Adrenal gland (tissue), 12 donors: Measurements from ENCODE around the gene CDK11A. TPM values are rescaled to one million over a fixed set of nuclear protein-coding genes. Genes with fewer than 3 reads are reported as not detected.

Experiments used
- DNase-seq, 7 donors: peaks; one replicate each; pipeline ENCODE4 v3.0.0-alpha.2; 2019 to 2020
- H3K27ac ChIP-seq, 5 donors: fragments of 200-600 bp; sonication (generic) in 4 of 5; 1 replicate in 3 of 5; 2 replicates in 2 of 5; pipeline versions ENCODE4 v1.5.1 to v1.8.0; 2016 to 2020; ENCODE audit warnings: mild to moderate bottlenecking in 1 of 5
- H3K27me3 ChIP-seq: fragments of 200-600 bp; 2 replicates; pipeline ENCODE4 v1.8.0; 2021
- H3K36me3 ChIP-seq, 2 donors: fragments of 200-600 bp; replicated peaks in 1 of 2; 1 replicate in 1 of 2; 2 replicates in 1 of 2; pipeline versions ENCODE4 v1.5.1 to v1.8.0; 2018 to 2022
- H3K4me1 ChIP-seq, 2 donors: fragments of 200-600 bp; replicated peaks in 1 of 2; 1 replicate in 1 of 2; 2 replicates in 1 of 2; pipeline versions ENCODE4 v1.5.1 to v1.8.0; 2018 to 2021
- H3K4me3 ChIP-seq, 4 donors: fragments of 200-600 bp; sonication (generic) in 3 of 4; one replicate each; pipeline ENCODE4 v1.5.1; 2016 to 2018
- H3K9me3 ChIP-seq, 3 donors: fragments of 200-600 bp; sonication (generic) in 1 of 3; replicated peaks in 1 of 3; 1 replicate in 2 of 3; 2 replicates in 1 of 3; pipeline versions ENCODE4 v1.5.1 to v1.8.0; 2016 to 2021
- CTCF ChIP-seq, 6 experiments: fragments of 450-650 bp in 4 of 6; fragments of 200-600 bp in 2 of 6; sonication (generic) in 1 of 6; IDR thresholded peaks; 1 replicate in 5 of 6; 2 replicates in 1 of 6; pipeline versions ENCODE4 v1.5.1 to v1.8.0; 2016 to 2021; ENCODE audit warnings: antibody characterized with exemption in 6 of 6, mild to moderate bottlenecking in 2 of 6, moderate library complexity in 1 of 6
- POLR2A ChIP-seq, 2 donors: fragments of 450-650 bp; IDR thresholded peaks; one replicate each; pipeline ENCODE4 v1.6.1; 2017; ENCODE audit warnings: antibody characterized with exemption in 2 of 2, mild to moderate bottlenecking in 2 of 2, moderate library complexity in 1 of 2
- WGBS, 4 donors: extraction: QIAGEN DNeasy Blood & Tissue Kit in 2 of 4; methylation state at CpG; one replicate each; pipeline versions ENCODE4 v1.1.5 to v1.1.7; 2013 to 2017; 5-methylcytosine and 5-hydroxymethylcytosine counted together
- intact Hi-C, 2 donors: fragments of 100-400 bp; cut with DNase I; formaldehyde crosslinking; loops; one replicate each; pipeline versions ENCODE4 v1.14.1 to v1.15.0; 2022 to 2023
- polyA plus RNA-seq, 3 donors: library from polyadenylated mRNA; stranded (reverse); fragments of 200-250 nt in 2 of 3; fragments of 350-450 nt in 1 of 3; fragmentation: Illumina TruSeq in 1 of 3; extraction: RNeasy Lipid Tissue Mini Kit (QIAGEN cat#74804) in 1 of 3; gene quantifications; one replicate each; pipeline ENCODE4 v1.2.3, GENCODE V29; 2013 to 2014
- total RNA-seq, 9 donors: library from RNA; depleted of rRNA in 4 of 9; stranded (reverse); fragments of >200 nt in 4 of 9; fragments of 120-200 nt in 1 of 9; fragmentation: NEBNext Ultra II Directional in 1 of 9; extraction: Animal tissue kit (Norgen Biotek cat#: 25700) in 1 of 9; gene quantifications; one replicate each; pipeline versions ENCODE4 v1.1.0 to v1.2.4, GENCODE V29; 2013 to 2023
- donor health status: healthy with polysubstance abuse.
- donor health status: Bipolar disorder and iron deficiency.
- donor health status: DM: yes; HTN: yes; CAD: no.
- donor health status: DM: no; HTN: no; CAD: no.
- donor health status: DM: no; HTN: no; CAD: no.
- donor health status: DM: yes; HTN: yes; CAD: no.

Gene CDK11A
- total and polyA plus RNA-seq, 12 donors: 2.1 to 302 (median 25.7) TPM

GRCh38 chr1:1760345-1760650 is 36.1 kb upstream of the CDK11A start:
- Histone ChIP-seq H3K27me3 (no peaks in the 10 kb centered on the region), H3K9me3 (no peaks in the 10 kb centered on the region), H3K27ac (no peak overlapping the region), H3K4me1 (peaks cover 29 to 33% of the 10 kb centered on the region in 2 donors), H3K36me3 (peaks cover 0 to 79% of the 10 kb centered on the region in 2 donors), H3K4me3 (no peak overlapping the region)
- intact Hi-C loops: loop anchor here in 1 of 2 donors (5.0 kb wide), 1 partner anchor 147 kb away; no protein-coding TSS in a partner anchor
- WGBS, 4 donors: 86 to 96% (median 92%) methylated on average over 8 to 20 of the region's 20 CpGs
- DNase-seq: peak in 2 of 7 donors; percentile 19 to 32
- no peak for TF ChIP-seq POLR2A (IDR thresholded peaks at IDR 0.05)
- no peak for TF ChIP-seq CTCF (IDR thresholded peaks at IDR 0.05)

GRCh38 chr1:1759456-1760344 is 35.5 kb upstream of the CDK11A start:
- TF ChIP-seq POLR2A (IDR thresholded peaks at IDR 0.05) (no peak), CTCF (IDR thresholded peaks at IDR 0.05) (no peak)
- 85 to 91% (median 88%) methylated on average over 23 to 37 of the region's 37 CpGs for WGBS, 4 donors
- no peaks in the 10 kb centered on the region for H3K27me3 ChIP-seq
- peaks cover 28% of the 10 kb centered on the region in 2 donors for H3K4me1 ChIP-seq
- DNase-seq: peak in 3 of 7 donors; percentile 28 to 39 (median 28)
- H3K9me3 ChIP-seq: no peaks in the 10 kb centered on the region
- intact Hi-C loops: loop anchor here in 1 of 2 donors (5.0 kb wide), 1 partner anchor 148 kb away; no protein-coding TSS in a partner anchor
- H3K36me3 ChIP-seq: peaks cover 0 to 81% of the 10 kb centered on the region in 2 donors
- peak overlapping the region; percentile 71 to 89 (median 78) for H3K27ac ChIP-seq
- H3K4me3 ChIP-seq: no peak overlapping the region

- Histone ChIP-seq H3K36me3 (peaks cover 0 to 81% of the 10 kb centered on the region in 2 donors), H3K27ac (peak overlapping the region; percentile 71 to 89 (median 78)), H3K9me3 (no peaks in the 10 kb centered on the region), H3K27me3 (no peaks in the 10 kb centered on the region), H3K4me3 (no peak overlapping the region), H3K4me1 (peaks cover 21 to 22% of the 10 kb centered on the region in 2 donors)
- intact Hi-C loops: no loop called here
- peak; percentile 87 to 95 (median 94) for DNase-seq
- 47 to 68% (median 55%) methylated on average over 8 to 34 of the region's 34 CpGs for WGBS, 4 donors
- TF ChIP-seq POLR2A (IDR thresholded peaks at IDR 0.05): peak in 1 of 2 donors; percentile 65
- no peak for TF ChIP-seq CTCF (IDR thresholded peaks at IDR 0.05)
Measured at GRCh38 chr1:1758692-1759455, 34.7 kb upstream of the CDK11A start.

- DNase-seq: peak in 5 of 7 donors; percentile 27 to 56 (median 52)
- TF ChIP-seq POLR2A (IDR thresholded peaks at IDR 0.05): no peak
- TF ChIP-seq CTCF (IDR thresholded peaks at IDR 0.05): no peak
Measured at GRCh38 chr1:1758059-1758621, 34.0 kb upstream of the CDK11A start.

More at GRCh38 chr1:1758059-1758621, 34.0 kb upstream of the CDK11A start:
- intact Hi-C loops: no loop called here
- Histone ChIP-seq H3K27ac (peak overlapping the region in 4 of 5 donors; percentile 71 to 89 (median 82)), H3K27me3 (no peaks in the 10 kb centered on the region), H3K36me3 (peaks cover 0 to 84% of the 10 kb centered on the region in 2 donors), H3K4me3 (no peak overlapping the region), H3K9me3 (no peaks in the 10 kb centered on the region), H3K4me1 (peaks cover 17 to 18% of the 10 kb centered on the region in 2 donors)
- WGBS, 4 donors: 85 to 100% (median 89%) methylated on average over 7 to 27 of the region's 27 CpGs
